GM12801 (cell line): Measurements from ENCODE around the gene LPP.

Experiments
- CTCF ChIP-seq: IDR thresholded peaks from one replicate; pipeline ENCODE4 v1.5.1; 2011; ENCODE audit warnings: control low read depth; ENCODE audit not compliant: insufficient read length; ENCODE audit errors: extremely low read depth

Gene LPP

GRCh38 chr3:188760408-188760807 lies 606.5 kb downstream of the LPP start:
- TF ChIP-seq CTCF, result no peak

DNA sequence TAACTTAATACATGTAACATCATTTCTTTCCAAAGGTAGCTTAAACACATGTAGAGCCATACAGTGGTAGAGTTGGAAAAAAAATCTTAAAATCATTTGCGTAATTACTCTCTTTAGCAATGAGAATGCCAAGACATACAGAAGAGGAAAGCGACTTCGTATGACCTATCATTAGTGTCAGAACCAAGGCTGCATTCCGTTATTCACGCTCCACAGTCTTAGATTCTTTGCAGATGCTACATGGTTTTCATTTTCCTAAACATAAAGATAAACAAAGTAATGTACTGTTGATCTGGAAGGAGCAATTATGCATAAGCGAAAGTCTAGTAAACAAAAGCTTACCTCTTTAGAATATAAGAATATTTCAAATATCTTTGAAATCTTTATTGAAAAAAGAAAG lies 607.5 kb downstream of the LPP start:
- TF ChIP-seq CTCF, result no peak

DNA sequence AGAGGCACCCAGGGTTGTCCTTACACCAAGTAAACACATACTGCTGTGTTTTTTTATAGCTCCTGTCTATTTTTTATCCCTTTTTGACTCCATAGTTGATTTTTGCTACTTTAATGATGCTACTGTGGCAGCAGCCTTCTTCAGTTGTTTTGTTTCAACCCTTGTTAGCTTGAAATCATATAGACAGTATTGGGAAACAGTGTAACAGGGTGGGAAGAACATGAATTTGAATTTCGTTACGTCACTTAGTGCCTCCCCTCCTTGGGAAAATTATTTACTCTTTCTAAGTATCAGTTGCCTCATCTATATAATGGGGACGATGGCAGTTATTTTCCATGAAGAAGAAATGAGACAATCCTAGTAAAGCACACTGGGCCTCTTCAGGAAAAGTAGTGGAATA lies 608.0 kb downstream of the LPP start:
- no peak for TF ChIP-seq CTCF

DNA sequence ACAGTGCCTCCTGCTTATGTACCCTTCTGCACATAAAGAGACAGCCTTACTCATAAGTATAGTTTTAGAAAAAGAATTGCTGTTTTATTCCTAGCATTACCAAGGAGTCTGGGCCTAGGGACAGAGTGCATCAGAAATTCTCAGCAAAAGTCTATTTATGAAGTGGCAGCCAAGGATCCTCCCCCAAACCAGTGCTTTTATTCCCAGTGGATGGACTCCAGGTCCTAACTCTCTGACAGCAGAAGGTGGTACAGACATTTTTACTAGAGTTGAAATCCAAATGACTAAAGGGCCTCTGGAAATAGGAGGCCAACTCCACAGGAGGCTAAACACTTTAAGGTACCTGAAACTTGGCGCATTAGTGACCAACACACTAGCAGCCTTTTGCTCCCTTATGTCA lies 610.7 kb downstream of the LPP start:
- TF ChIP-seq CTCF, result no peak

DNA sequence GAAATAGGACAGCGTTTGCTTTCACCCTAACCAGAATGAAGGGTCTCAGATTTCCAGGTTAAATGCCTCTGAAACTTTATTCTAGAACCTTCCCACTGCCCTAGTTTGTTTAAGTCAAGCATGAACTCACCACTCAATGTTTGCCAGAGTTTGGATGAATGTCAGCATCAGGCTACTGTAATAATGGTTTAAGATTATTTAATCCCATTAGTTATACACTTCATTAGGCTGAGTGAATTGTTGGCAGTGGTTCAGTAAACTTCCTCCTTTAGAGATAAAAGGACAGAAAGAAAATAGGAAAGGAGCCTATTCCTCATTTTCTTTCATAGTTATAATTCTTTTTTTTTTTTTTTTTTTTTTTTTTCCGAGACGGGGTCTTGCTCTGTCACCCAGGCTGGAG lies 615.9 kb downstream of the LPP start:
- TF ChIP-seq CTCF, result no peak

- TF ChIP-seq CTCF, result no peak
These were observed 618.9 kb downstream of the LPP start for GRCh38 chr3:188772886-188773285.

- no peak for TF ChIP-seq CTCF
These were observed 621.5 kb downstream of the LPP start for GRCh38 chr3:188775412-188775811.

GRCh38 chr3:188776447-188776846 lies 622.5 kb downstream of the LPP start:
- no peak for TF ChIP-seq CTCF
